ENCODE measurements around the gene DISC1. TPM values are rescaled to one million over a fixed set of nuclear protein-coding genes. Genes with fewer than 3 reads are reported as not detected.

Gene DISC1
- total and polyA plus RNA-seq, 2 donors (not counting 3 experiments of a cell fraction or from before 2014, with no cell fraction given): 3.3 to 14.7 TPM

- H3K4me1 ChIP-seq (ENCODE audit: control insufficient read depth, extremely low read depth, insufficient read depth, low read length): peaks cover 17% of the 10 kb centered on the region
- no peak overlapping the region for H3K4me3 ChIP-seq (replicated peaks in 1 of 3; ENCODE audit: insufficient read depth in 1 of 3, low read depth in 1 of 3, low read length in 3 of 3)
- H3K79me2 ChIP-seq (ENCODE audit: control insufficient read depth, insufficient read depth, low read length): no peaks in the 10 kb centered on the region
- H3K4me2 ChIP-seq (ENCODE audit: insufficient read depth, low read length): no peak overlapping the region
- POLR2A ChIA-PET: no interaction called here
- peaks cover 0 to 4% of the 10 kb centered on the region in 2 experiments for H3K36me3 ChIP-seq (ENCODE audit: control insufficient read depth in 2 of 2, extremely low read depth in 1 of 2, insufficient read depth in 2 of 2, low read length in 2 of 2)
- dilution Hi-C loops (cut with MboI; ENCODE audit: extremely low pct_ligation_motif_present, low sequenced_read_pairs): no loop called here
- CTCF ChIA-PET: interaction anchor here (1.3 to 1.8 kb wide), 2 partner anchors 25 to 115 kb away, joined by 4 read pairs; no protein-coding TSS in a partner anchor
- H3K9me1 ChIP-seq (replicated peaks; ENCODE audit: control insufficient read depth, extremely low read depth, insufficient read depth, low read length): no peaks in the 10 kb centered on the region
- H3K9ac ChIP-seq (replicated peaks; ENCODE audit: extremely low read depth, insufficient read depth, low read length): no peak overlapping the region
- DNase-seq (ENCODE audit: low read depth, low spot score) (no peak), FAIRE-seq (peak; percentile 15)
- intact Hi-C loops (cut with micrococcal nuclease): no loop called here
- no TSS peak for BruUV-seq (replicated peaks)
- TF ChIP-seq CTCF (IDR thresholded peaks at IDR 0.05; ENCODE audit: extremely low read depth in 1 of 2, insufficient read depth in 1 of 2, low read depth in 1 of 2, low read length in 2 of 2) (peak; percentile 44 to 56), JUN (IDR thresholded peaks at IDR 0.05; ENCODE audit: borderline replicate concordance, insufficient read depth, insufficient read length, low read depth) (no peak)
- H3K27me3 ChIP-seq (ENCODE audit: control insufficient read depth in 2 of 2, insufficient read depth in 2 of 2, low read length in 2 of 2): no peaks in the 10 kb centered on the region
- H3K27ac ChIP-seq (ENCODE audit: insufficient read depth, low read depth, low read length): no peak overlapping the region
- H3K9me3 ChIP-seq (replicated peaks; ENCODE audit: control insufficient read depth, insufficient read depth, low read length): no peaks in the 10 kb centered on the region
- H2AFZ ChIP-seq (ENCODE audit: low read depth, low read length): no peak overlapping the region
- no peaks in the 10 kb centered on the region for H4K20me1 ChIP-seq (replicated peaks; ENCODE audit: control insufficient read depth, extremely low read depth, insufficient read depth, low read length)
These were observed 65.1 kb downstream of the DISC1 start for GRCh38 chr1:231691618-231692259.

GRCh38 chr1:231693361-231694074 lies 66.9 kb downstream of the DISC1 start:
- no peak overlapping the region for H3K4me2 ChIP-seq (ENCODE audit: insufficient read depth, low read length)
- FAIRE-seq (no peak), DNase-seq (ENCODE audit: low read depth, low spot score) (no peak)
- no TSS peak for BruUV-seq (replicated peaks)
- ChIA-PET POLR2A (no interaction called here), CTCF (interaction anchor here (1.3 to 1.4 kb wide), 2 partner anchors 16 to 113 kb away, joined by 3 to 4 read pairs; no protein-coding TSS in a partner anchor)
- dilution Hi-C loops (cut with MboI; ENCODE audit: extremely low pct_ligation_motif_present, low sequenced_read_pairs) (no loop called here), intact Hi-C loops (cut with micrococcal nuclease) (no loop called here)
- H3K9ac ChIP-seq (replicated peaks; ENCODE audit: extremely low read depth, insufficient read depth, low read length): no peak overlapping the region
- TF ChIP-seq CTCF (IDR thresholded peaks at IDR 0.05; ENCODE audit: extremely low read depth in 1 of 2, insufficient read depth in 1 of 2, low read depth in 1 of 2, low read length in 2 of 2) (no peak), POLR2AphosphoS5 (IDR thresholded peaks at IDR 0.05; ENCODE audit: insufficient read depth, low read depth, low read length) (no peak), EZH2 (IDR thresholded peaks at IDR 0.05; ENCODE audit: borderline replicate concordance, low read depth, low read length, severe bottlenecking) (no peak), MYC (IDR thresholded peaks at IDR 0.05; ENCODE audit: low read depth, low read length) (no peak), POLR2A (IDR thresholded peaks at IDR 0.05; ENCODE audit: low read depth, low read length) (no peak), MAX (IDR thresholded peaks at IDR 0.05; ENCODE audit: insufficient read depth, insufficient read length) (no peak), GATA2 (IDR thresholded peaks at IDR 0.05; ENCODE audit: insufficient read depth, insufficient read length, low read depth, low read length) (no peak), FOS (IDR thresholded peaks at IDR 0.05; ENCODE audit: borderline replicate concordance, insufficient read depth, low read length) (no peak), JUN (IDR thresholded peaks at IDR 0.05; ENCODE audit: borderline replicate concordance, insufficient read depth, insufficient read length, low read depth) (no peak)
- H2AFZ ChIP-seq (ENCODE audit: low read depth, low read length): no peak overlapping the region
- H3K79me2 ChIP-seq (ENCODE audit: control insufficient read depth, insufficient read depth, low read length): no peaks in the 10 kb centered on the region
- no peaks in the 10 kb centered on the region for H3K9me3 ChIP-seq (replicated peaks; ENCODE audit: control insufficient read depth, insufficient read depth, low read length)
- peaks cover 17% of the 10 kb centered on the region for H3K4me1 ChIP-seq (ENCODE audit: control insufficient read depth, extremely low read depth, insufficient read depth, low read length)
- H3K36me3 ChIP-seq (ENCODE audit: control insufficient read depth in 2 of 2, extremely low read depth in 1 of 2, insufficient read depth in 2 of 2, low read length in 2 of 2): peaks cover 0 to 4% of the 10 kb centered on the region in 2 experiments
- no peaks in the 10 kb centered on the region for H3K9me1 ChIP-seq (replicated peaks; ENCODE audit: control insufficient read depth, extremely low read depth, insufficient read depth, low read length)
- no peaks in the 10 kb centered on the region for H4K20me1 ChIP-seq (replicated peaks; ENCODE audit: control insufficient read depth, extremely low read depth, insufficient read depth, low read length)
- H3K27ac ChIP-seq (ENCODE audit: insufficient read depth, low read depth, low read length): no peak overlapping the region
- H3K27me3 ChIP-seq (ENCODE audit: control insufficient read depth in 2 of 2, insufficient read depth in 2 of 2, low read length in 2 of 2): no peaks in the 10 kb centered on the region
- H3K4me3 ChIP-seq (replicated peaks in 1 of 3; ENCODE audit: insufficient read depth in 1 of 3, low read depth in 1 of 3, low read length in 3 of 3): no peak overlapping the region
